SK-N-SH treated with all-trans-retinoic acid at 6 μM for 48 hours (cell line): ENCODE results near the gene MPG.

Source experiments
- ARNTL ChIP-seq: fragments of 450-650 bp; formaldehyde crosslinking; IDR thresholded peaks from 2 replicates; pipeline ENCODE4 v1.5.0; 2020; ENCODE audit warnings: low read depth, mild to moderate bottlenecking, moderate library complexity, borderline replicate concordance
- BACH2 ChIP-seq: fragments of 250-450 bp; sonication (Bioruptor Pico); IDR thresholded peaks from 2 replicates; pipeline ENCODE4 v1.9.0; 2021; ENCODE audit warnings: mild to moderate bottlenecking, borderline replicate concordance
- CSDC2 ChIP-seq: fragments of 250-450 bp; sonication (Bioruptor Pico); IDR thresholded peaks from 2 replicates; pipeline ENCODE4 v1.5.0; 2020; ENCODE audit warnings: mild to moderate bottlenecking, moderate library complexity
- CSRNP3 ChIP-seq: fragments of 250-450 bp; sonication (Bioruptor Pico); IDR thresholded peaks from 2 replicates; pipeline ENCODE4 v1.5.1; 2021; ENCODE audit warnings: mild to moderate bottlenecking, moderate library complexity
- PATZ1 ChIP-seq: fragments of 250-450 bp; sonication (Bioruptor Pico); IDR thresholded peaks from 2 replicates; pipeline ENCODE4 v1.8.0; 2020; ENCODE audit warnings: mild to moderate bottlenecking, moderate library complexity, borderline replicate concordance
- RARB ChIP-seq: fragments of 250-450 bp; sonication (Bioruptor Pico); IDR thresholded peaks from 2 replicates; pipeline ENCODE4 v1.8.0; 2021; ENCODE audit warnings: mild to moderate bottlenecking, moderate library complexity
- SNAI2 ChIP-seq: fragments of 250-450 bp; sonication (Bioruptor Pico); IDR thresholded peaks from 2 replicates; pipeline ENCODE4 v1.5.0; 2020; ENCODE audit warnings: mild to moderate bottlenecking, moderate library complexity
- ZFP3 ChIP-seq: fragments of 250-450 bp; sonication (Bioruptor Pico); IDR thresholded peaks from 2 replicates; pipeline ENCODE4 v1.5.0; 2020; ENCODE audit warnings: mild to moderate bottlenecking, moderate library complexity
- ZFP30 ChIP-seq: fragments of 450-650 bp; formaldehyde crosslinking; IDR thresholded peaks from 2 replicates; pipeline ENCODE4 v1.5.0; 2022; ENCODE audit warnings: mild to moderate bottlenecking, moderate library complexity
- ZNF565 ChIP-seq: fragments of 450-650 bp; formaldehyde crosslinking; conservative IDR thresholded peaks from 2 replicates; pipeline ENCODE4 v1.5.0; 2020; ENCODE audit warnings: low read depth, mild to moderate bottlenecking, moderate library complexity
- ZNF70 ChIP-seq: fragments of 450-650 bp; formaldehyde crosslinking; IDR thresholded peaks from 2 replicates; pipeline ENCODE4 v1.5.0; 2020; ENCODE audit warnings: mild to moderate bottlenecking, moderate library complexity
- ZNF8 ChIP-seq: fragments of 450-650 bp; formaldehyde crosslinking; IDR thresholded peaks from 2 replicates; pipeline ENCODE4 v1.5.0; 2020; ENCODE audit warnings: mild to moderate bottlenecking, moderate library complexity

GRCh38 chr16:129075-129474 lies 51.0 kb downstream of the MPG start:
- no peak for TF ChIP-seq ZNF70
- no peak for TF ChIP-seq SNAI2
- TF ChIP-seq PATZ1 (CRISPR knock-in tag), result no peak
- no peak for TF ChIP-seq ARNTL (CRISPR knock-in tag)
- TF ChIP-seq ZFP30 (CRISPR knock-in tag), result no peak
- TF ChIP-seq BACH2 (CRISPR knock-in tag), result no peak
- TF ChIP-seq ZNF8 (CRISPR knock-in tag), result no peak
- TF ChIP-seq ZNF565 (CRISPR knock-in tag), result no peak
- no peak for TF ChIP-seq ZFP3
- TF ChIP-seq CSRNP3 (CRISPR knock-in tag), result no peak
- no peak for TF ChIP-seq RARB (CRISPR knock-in tag)
- TF ChIP-seq CSDC2, result no peak
